ENCODE measurements around the gene SLC7A5.

DNA sequence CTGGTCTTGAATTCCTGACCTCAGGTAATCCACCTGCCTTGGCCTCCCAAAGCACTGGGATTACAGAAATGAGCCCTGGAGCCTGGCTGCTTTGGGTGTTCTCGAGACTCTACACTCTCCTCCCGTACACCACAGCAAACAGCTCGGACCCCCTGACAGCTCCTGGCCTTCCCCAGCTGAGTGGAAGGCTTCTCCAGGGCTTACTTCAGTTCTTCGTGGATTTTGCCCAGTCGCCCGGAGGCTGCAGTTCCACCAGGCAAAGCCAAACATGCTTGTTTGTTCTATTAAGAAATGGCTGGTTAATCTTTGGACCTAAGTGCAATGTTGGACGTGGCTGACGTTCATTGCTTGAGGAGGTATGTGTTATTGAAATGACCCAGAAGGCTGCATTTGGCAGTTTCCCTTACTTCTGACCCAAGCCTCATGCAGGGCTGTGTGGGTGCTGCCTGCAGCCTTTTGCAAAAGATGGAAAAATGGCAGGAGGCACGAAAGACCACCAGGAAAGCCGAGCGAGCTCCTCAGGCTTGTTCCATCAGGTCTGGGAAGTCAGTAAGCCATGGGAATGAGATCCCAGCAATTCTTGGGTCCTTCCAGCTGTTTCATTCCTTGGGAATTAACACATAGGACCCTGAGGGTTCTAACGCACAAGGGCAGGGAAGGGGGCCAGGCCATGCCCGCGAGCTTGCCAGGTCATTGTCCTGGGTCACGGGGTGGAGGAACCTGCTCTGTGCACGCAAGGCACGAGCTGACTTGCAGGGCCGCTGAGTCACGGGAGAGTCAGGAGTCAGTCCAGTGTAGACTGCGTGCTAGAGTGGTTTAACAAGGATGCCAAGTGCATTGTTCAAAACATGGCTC, 79.6 kb downstream of the SLC7A5 start:
- TF ChIP-seq, protein P1, sequence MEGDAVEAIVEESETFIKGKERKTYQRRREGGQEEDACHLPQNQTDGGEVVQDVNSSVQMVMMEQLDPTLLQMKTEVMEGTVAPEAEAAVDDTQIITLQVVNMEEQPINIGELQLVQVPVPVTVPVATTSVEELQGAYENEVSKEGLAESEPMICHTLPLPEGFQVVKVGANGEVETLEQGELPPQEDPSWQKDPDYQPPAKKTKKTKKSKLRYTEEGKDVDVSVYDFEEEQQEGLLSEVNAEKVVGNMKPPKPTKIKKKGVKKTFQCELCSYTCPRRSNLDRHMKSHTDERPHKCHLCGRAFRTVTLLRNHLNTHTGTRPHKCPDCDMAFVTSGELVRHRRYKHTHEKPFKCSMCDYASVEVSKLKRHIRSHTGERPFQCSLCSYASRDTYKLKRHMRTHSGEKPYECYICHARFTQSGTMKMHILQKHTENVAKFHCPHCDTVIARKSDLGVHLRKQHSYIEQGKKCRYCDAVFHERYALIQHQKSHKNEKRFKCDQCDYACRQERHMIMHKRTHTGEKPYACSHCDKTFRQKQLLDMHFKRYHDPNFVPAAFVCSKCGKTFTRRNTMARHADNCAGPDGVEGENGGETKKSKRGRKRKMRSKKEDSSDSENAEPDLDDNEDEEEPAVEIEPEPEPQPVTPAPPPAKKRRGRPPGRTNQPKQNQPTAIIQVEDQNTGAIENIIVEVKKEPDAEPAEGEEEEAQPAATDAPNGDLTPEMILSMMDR (IDR thresholded peaks at IDR 0.05) = no peak
- TF ChIP-seq POLR2AphosphoS5 (IDR thresholded peaks at IDR 0.05) = peak; percentile 88
- TF ChIP-seq POLR2A (IDR thresholded peaks at IDR 0.05) = no peak
- peak; percentile 62 for TF ChIP-seq EP300 (IDR thresholded peaks at IDR 0.05)
